ENCODE results near the gene COX7A2L. TPM values are rescaled to one million over a fixed set of nuclear protein-coding genes. Genes with fewer than 3 reads are reported as not detected.
"Not testable (repeated sequence)": the region's sequence is repeated elsewhere in the genome, so short reads cannot be mapped to it uniquely, and the experiment has no call there.

The COX7A2L gene, protein sequence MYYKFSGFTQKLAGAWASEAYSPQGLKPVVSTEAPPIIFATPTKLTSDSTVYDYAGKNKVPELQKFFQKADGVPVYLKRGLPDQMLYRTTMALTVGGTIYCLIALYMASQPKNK
- total RNA-seq = 100 to 1,000 TPM; 136 TPM
- polyA plus RNA-seq (ENCODE audit: insufficient read length in 2 of 2) = 100 to 1,000 TPM; 161 to 178 TPM
- long read RNA-seq, donor 1, transcript COX7A2L-201 (3 exons, 1,112 nt) = major isoform, 150 of 208 reads
- long read RNA-seq, donor 1, partial matches to known transcripts = 43 of 208 reads
- long read RNA-seq, donor 1, other reads (novel, unspliced or antisense) = 10 of 208 reads
- long read RNA-seq, donor 2, transcript COX7A2L-201 (3 exons, 1,112 nt) = major isoform, 39 of 57 reads
- long read RNA-seq, donor 2, partial matches to known transcripts = 7 of 57 reads
- long read RNA-seq, donor 2, other reads (novel, unspliced or antisense) = 7 of 57 reads
- long read RNA-seq, donor 3, transcript COX7A2L-201 (3 exons, 1,112 nt) = major isoform, 70 of 87 reads
- long read RNA-seq, donor 3, partial matches to known transcripts = 5 of 87 reads
- long read RNA-seq, donor 3, other reads (novel, unspliced or antisense) = 11 of 87 reads
- long read RNA-seq, donor 4, transcript COX7A2L-204 (2 exons, 540 nt) = minor isoform, 6 of 313 reads
- long read RNA-seq, donor 4, transcript COX7A2L-201 (3 exons, 1,112 nt) = major isoform, 215 of 313 reads
- long read RNA-seq, donor 4, partial matches to known transcripts = 66 of 313 reads
- long read RNA-seq, donor 4, other reads (novel, unspliced or antisense) = 26 of 313 reads

DNA sequence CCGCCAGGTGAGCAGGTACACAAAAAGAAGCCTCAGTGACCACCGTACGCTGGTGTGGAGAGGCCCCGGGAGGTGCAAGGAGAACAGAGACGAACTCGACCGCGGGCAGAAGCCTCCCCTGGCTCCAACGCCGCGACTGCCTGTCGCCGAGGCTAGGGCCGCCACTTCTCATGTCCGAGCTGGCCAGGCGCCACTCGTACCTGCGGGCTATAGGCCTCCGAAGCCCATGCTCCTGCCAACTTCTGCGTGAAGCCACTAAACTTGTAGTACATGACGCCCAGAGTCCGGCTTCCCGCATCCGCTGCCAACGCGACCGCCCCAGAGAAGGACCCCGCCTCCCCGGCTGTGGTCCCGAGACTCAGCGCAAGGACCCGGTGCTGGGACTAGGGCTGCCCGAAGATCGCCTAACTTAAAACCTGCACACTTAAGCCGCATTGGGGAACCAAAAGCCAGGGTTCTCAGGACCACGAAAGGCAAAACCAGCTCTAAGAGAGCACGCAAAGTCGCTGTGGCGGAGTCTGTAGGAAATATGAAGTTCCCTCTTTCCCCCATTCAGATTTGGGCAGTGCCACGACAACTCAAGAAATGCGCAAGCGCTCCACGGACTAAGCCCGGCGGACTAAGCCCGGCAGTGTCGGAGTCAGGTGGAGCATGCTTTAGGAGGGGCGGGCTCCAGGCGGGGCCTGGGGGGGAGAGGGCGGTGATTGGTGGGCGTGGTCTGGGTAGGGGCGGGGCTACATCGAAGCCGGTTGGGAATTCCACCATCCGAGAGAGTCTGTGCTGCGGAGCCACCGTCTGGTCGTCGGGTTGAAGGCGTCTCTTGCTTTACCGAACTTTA is at the start of gene COX7A2L:
TSS of gene COX7A2L (minus strand) at position 328 of the 838 bp plus-strand sequence. CDS start at position 272, 56 bp downstream.
- DNase-seq (ENCODE audit: low read depth in 4 of 6, low spot score in 6 of 6) = peak; percentile 92 to 99 (median 98)
- peak within 1 kb of the TSS; percentile 97 for H3K4me3 ChIP-seq (ENCODE audit: low read depth, low read length)
- no peaks in the 10 kb centered on the region for H3K9me3 ChIP-seq (ENCODE audit: control insufficient read depth, insufficient read depth, low read length)
- peaks cover 7% of the 10 kb centered on the region for H3K4me1 ChIP-seq (ENCODE audit: control insufficient read depth, insufficient read depth, low read length)
- H3K27ac ChIP-seq (ENCODE audit: low read depth, low read length) = peak within 1 kb of the TSS; percentile 96
- no peaks in the 10 kb centered on the region for H3K36me3 ChIP-seq (ENCODE audit: control insufficient read depth, insufficient read depth, low read length)
- 0% methylated on average over 60 of the region's 61 CpGs for WGBS (ENCODE audit: insufficient coverage)
- no peaks in the 10 kb centered on the region for H3K27me3 ChIP-seq (ENCODE audit: control insufficient read depth, insufficient read depth, low read length)

DNA sequence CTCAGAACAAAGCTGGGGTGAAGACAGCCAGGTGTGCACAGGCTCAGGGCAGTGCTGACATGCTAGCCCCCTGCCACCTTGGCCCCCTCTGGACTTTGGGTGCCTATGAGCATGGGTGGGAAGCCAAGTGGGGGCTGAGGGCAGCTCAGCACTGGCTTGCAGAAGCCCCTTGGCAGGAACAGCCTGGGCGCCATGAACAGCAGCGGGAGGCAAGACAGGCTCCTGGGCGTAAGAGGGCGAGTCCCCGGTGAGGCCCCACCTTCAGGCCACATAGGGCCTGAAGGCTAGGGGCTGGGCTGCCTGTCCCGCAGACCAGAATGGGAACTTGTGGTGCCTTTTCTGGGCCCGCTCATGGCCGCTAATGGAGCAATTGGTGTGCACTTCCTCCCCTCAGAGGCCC is 47.0 kb upstream of the COX7A2L start:
- WGBS (ENCODE audit: insufficient coverage) = 96% methylated on average over 8 of the region's 8 CpGs
- no peak for DNase-seq (ENCODE audit: low read depth in 4 of 6, low spot score in 6 of 6)
- Histone ChIP-seq H3K27ac (ENCODE audit: low read depth, low read length) (no peak overlapping the region), H3K36me3 (ENCODE audit: control insufficient read depth, insufficient read depth, low read length) (peaks cover 3% of the 10 kb centered on the region), H3K27me3 (ENCODE audit: control insufficient read depth, insufficient read depth, low read length) (no peaks in the 10 kb centered on the region), H3K4me1 (ENCODE audit: control insufficient read depth, insufficient read depth, low read length) (no peaks in the 10 kb centered on the region), H3K4me3 (ENCODE audit: low read depth, low read length) (no peak overlapping the region), H3K9me3 (ENCODE audit: control insufficient read depth, insufficient read depth, low read length) (peaks cover 2% of the 10 kb centered on the region)

DNA sequence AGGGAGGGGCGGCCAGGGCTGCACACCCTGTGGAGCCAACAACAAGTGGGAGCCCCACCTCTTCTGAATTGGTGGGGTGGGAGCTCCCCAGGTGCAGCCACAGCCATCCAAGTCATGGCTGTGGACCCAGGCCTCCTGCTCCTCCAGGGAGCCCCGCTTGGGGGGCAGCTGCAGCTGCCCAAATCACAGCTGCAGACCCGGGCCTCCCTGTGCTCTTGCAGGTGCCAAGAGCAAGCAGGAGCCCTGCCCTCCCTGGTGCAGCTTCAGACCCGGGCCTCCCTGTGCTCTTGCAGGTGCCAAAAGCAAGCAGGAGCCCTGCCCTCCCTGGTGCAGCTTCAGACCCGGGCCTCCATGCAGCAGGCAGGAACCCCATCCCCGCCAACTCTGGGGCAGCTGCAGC is 46.5 kb upstream of the COX7A2L start:
- peaks cover 2% of the 10 kb centered on the region for H3K9me3 ChIP-seq (ENCODE audit: control insufficient read depth, insufficient read depth, low read length)
- H3K4me1 ChIP-seq (ENCODE audit: control insufficient read depth, insufficient read depth, low read length) = no peaks in the 10 kb centered on the region
- H3K36me3 ChIP-seq (ENCODE audit: control insufficient read depth, insufficient read depth, low read length) = peaks cover 3% of the 10 kb centered on the region
- DNase-seq (ENCODE audit: low read depth in 4 of 6, low spot score in 6 of 6) = no peak
- H3K27me3 ChIP-seq (ENCODE audit: control insufficient read depth, insufficient read depth, low read length) = no peaks in the 10 kb centered on the region
- H3K4me3 ChIP-seq (ENCODE audit: low read depth, low read length) = no peak overlapping the region
- no peak overlapping the region for H3K27ac ChIP-seq (ENCODE audit: low read depth, low read length)
- WGBS (ENCODE audit: insufficient coverage) = 89% methylated on average over 6 of the region's 6 CpGs

DNA sequence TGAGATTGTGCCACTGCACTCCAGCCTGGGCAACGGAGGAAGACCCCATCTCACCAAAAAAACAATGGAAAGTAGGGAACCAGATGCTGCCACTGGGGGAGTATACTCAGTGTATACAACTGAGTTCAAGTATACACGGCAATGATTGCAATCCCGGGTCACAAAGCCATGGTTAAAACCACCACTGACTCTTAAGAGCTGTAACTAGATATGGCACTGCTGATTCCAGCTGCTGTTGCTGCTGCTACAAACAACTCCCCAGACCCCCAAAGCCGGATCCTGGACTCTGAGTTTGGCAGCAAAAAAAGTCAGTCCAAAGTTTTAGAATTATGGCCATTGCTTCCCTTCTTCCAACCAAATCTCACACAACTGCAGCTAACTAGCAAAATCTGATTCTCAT is 43.7 kb upstream of the COX7A2L start:
- WGBS (ENCODE audit: insufficient coverage) = 70% methylated on average over 2 of the region's 4 CpGs
- peaks cover 3% of the 10 kb centered on the region for H3K36me3 ChIP-seq (ENCODE audit: control insufficient read depth, insufficient read depth, low read length)
- peak in 1 of 6 donors; percentile 34 for DNase-seq (ENCODE audit: low read depth in 4 of 6, low spot score in 6 of 6)
- H3K4me3 ChIP-seq (ENCODE audit: low read depth, low read length) = no peak overlapping the region
- H3K27ac ChIP-seq (ENCODE audit: low read depth, low read length) = no peak overlapping the region
- no peaks in the 10 kb centered on the region for H3K27me3 ChIP-seq (ENCODE audit: control insufficient read depth, insufficient read depth, low read length)
- no peaks in the 10 kb centered on the region for H3K4me1 ChIP-seq (ENCODE audit: control insufficient read depth, insufficient read depth, low read length)
- H3K9me3 ChIP-seq (ENCODE audit: control insufficient read depth, insufficient read depth, low read length) = peaks cover 2% of the 10 kb centered on the region

DNA sequence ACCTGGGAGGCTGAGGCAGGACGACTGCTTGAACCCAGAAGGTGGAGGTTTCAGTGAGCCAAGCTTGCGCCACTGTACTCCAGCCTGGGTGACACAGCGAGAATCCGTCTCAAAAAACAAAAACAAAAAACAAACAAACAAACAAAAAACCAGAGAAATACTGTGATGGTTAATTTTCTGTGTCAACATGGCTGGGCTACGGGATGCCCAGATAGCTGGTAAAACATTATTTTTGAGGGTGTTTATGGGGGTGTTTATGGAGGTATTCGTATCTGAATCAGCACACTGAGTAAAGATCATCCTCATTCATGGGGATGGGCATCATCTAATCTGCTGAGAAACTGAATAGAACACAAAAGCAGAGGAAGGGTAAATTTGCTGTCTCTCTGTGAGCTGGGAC is 40.8 kb upstream of the COX7A2L start:
- DNase-seq (ENCODE audit: low read depth in 4 of 6, low spot score in 6 of 6) = no peak
- Histone ChIP-seq H3K27me3 (ENCODE audit: control insufficient read depth, insufficient read depth, low read length) (no peaks in the 10 kb centered on the region), H3K36me3 (ENCODE audit: control insufficient read depth, insufficient read depth, low read length) (no peaks in the 10 kb centered on the region), H3K9me3 (ENCODE audit: control insufficient read depth, insufficient read depth, low read length) (no peaks in the 10 kb centered on the region), H3K4me3 (ENCODE audit: low read depth, low read length) (no peak overlapping the region), H3K4me1 (ENCODE audit: control insufficient read depth, insufficient read depth, low read length) (no peaks in the 10 kb centered on the region), H3K27ac (ENCODE audit: low read depth, low read length) (no peak overlapping the region)
- WGBS (ENCODE audit: insufficient coverage) = 83% methylated on average over 2 of the region's 6 CpGs

DNA sequence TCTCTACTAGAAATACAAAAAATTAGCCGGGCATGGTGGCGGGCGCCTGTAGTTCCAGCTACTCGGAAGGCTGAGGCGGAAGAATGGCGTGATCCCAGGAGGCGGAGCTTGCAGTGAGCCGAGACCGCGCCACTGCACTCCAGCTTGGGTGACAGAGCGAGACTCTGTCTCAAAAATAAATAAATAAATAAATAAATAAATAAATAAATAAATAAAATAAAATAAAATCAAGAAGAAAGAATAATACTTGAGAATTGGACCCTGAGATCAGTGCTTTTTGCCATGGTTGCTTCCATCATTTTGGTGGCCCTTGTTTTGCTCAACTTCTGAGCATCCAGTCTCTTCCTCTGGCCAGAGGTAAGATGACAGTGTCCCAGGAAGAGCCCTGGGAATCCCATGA is 37.0 kb upstream of the COX7A2L start:
- no CpG with 5 or more reads among the region's 11 CpGs for WGBS (ENCODE audit: insufficient coverage)

DNA sequence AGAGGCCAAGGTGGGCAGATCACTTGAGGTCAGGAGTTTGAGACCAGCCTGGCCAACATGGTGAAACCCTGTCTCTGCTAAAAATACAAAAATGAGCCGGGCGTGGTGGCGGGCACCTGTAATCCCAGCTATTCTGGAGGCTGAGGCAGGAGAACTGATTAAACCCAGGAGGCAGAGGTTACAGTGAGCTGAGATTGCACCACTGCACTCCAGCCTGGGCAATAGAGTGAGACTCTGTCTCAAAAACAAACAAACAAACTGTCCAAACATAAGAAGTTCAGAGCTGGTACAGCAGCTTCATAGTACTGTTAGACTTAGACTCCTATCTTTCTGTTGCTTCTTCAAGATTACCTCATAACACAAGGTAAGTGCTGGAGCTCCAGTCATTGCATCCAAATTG is 32.3 kb upstream of the COX7A2L start:
- DNase-seq (ENCODE audit: low read depth in 4 of 6, low spot score in 6 of 6); H3K27ac ChIP-seq (ENCODE audit: low read depth, low read length); H3K27me3 ChIP-seq (ENCODE audit: control insufficient read depth, insufficient read depth, low read length); H3K36me3 ChIP-seq (ENCODE audit: control insufficient read depth, insufficient read depth, low read length); H3K4me1 ChIP-seq (ENCODE audit: control insufficient read depth, insufficient read depth, low read length); H3K4me3 ChIP-seq (ENCODE audit: low read depth, low read length); H3K9me3 ChIP-seq (ENCODE audit: control insufficient read depth, insufficient read depth, low read length): not testable (repeated sequence)
- 100% methylated on average over 1 of the region's 3 CpGs for WGBS (ENCODE audit: insufficient coverage)

More for the DNA sequence above, 37.0 kb upstream of the COX7A2L start:
- H3K4me3 ChIP-seq (ENCODE audit: low read depth, low read length); H3K4me1 ChIP-seq (ENCODE audit: control insufficient read depth, insufficient read depth, low read length); H3K27ac ChIP-seq (ENCODE audit: low read depth, low read length); H3K36me3 ChIP-seq (ENCODE audit: control insufficient read depth, insufficient read depth, low read length); DNase-seq (ENCODE audit: low read depth in 4 of 6, low spot score in 6 of 6); H3K9me3 ChIP-seq (ENCODE audit: control insufficient read depth, insufficient read depth, low read length); H3K27me3 ChIP-seq (ENCODE audit: control insufficient read depth, insufficient read depth, low read length): not testable (repeated sequence)

DNA sequence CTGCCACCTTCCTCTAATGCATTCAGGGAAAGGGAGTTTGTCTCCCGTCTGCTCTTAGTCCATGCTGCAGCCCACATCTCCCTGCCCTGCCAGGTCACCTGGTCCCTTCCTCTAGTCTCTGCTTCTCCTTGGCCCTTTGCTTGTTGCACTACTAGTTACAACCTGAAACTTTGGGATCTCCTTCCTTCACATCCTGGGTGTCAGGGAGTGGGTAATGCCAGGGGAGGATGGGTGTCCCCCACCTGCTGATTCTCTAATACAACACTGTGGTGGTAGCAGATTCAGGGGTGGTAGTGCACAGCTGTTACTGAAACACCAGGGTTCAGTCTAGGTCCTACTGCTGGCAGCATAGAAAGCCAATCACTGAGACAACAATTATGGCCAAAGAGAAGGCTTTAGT is 31.2 kb upstream of the COX7A2L start:
- no peaks in the 10 kb centered on the region for H3K36me3 ChIP-seq (ENCODE audit: control insufficient read depth, insufficient read depth, low read length)
- WGBS (ENCODE audit: insufficient coverage) = no CpG with 5 or more reads among the region's 1 CpG
- no peaks in the 10 kb centered on the region for H3K27me3 ChIP-seq (ENCODE audit: control insufficient read depth, insufficient read depth, low read length)
- DNase-seq (ENCODE audit: low read depth in 4 of 6, low spot score in 6 of 6) = no peak
- H3K4me1 ChIP-seq (ENCODE audit: control insufficient read depth, insufficient read depth, low read length) = no peaks in the 10 kb centered on the region
- H3K27ac ChIP-seq (ENCODE audit: low read depth, low read length) = no peak overlapping the region
- H3K9me3 ChIP-seq (ENCODE audit: control insufficient read depth, insufficient read depth, low read length) = no peaks in the 10 kb centered on the region
- H3K4me3 ChIP-seq (ENCODE audit: low read depth, low read length) = no peak overlapping the region

DNA sequence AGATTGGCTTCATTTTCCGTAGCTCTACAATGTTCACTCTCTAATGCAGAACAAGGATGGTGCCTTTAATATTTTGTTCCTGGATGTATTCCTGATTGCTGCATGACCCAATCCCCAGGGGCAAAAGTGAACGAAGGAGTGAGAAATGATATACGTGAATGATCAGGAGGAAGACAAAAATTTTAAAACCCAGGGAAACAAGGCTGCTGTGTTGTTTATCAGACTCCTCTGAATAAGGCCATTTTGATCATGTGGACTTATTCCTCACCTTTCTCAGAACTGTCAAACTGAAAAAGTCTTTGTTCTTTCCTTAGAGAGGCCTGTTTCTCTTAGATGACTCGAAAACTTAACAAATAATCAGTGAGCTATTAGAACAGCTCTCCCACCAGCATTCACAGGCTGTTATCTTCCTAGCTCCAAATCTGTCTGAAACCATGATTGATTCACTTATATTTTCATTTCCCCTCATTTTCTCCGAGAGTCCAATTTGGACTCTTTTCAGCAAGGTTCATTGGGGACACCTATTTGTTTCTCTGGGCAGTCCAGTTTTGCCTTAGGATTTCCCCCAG is 29.5 kb upstream of the COX7A2L start:
- H3K4me1 ChIP-seq (ENCODE audit: control insufficient read depth, insufficient read depth, low read length) = no peaks in the 10 kb centered on the region
- peak in 1 of 6 donors; percentile 14 for DNase-seq (ENCODE audit: low read depth in 4 of 6, low spot score in 6 of 6)
- 76% methylated on average over 3 of the region's 5 CpGs for WGBS (ENCODE audit: insufficient coverage)
- H3K36me3 ChIP-seq (ENCODE audit: control insufficient read depth, insufficient read depth, low read length) = no peaks in the 10 kb centered on the region
- no peak overlapping the region for H3K4me3 ChIP-seq (ENCODE audit: low read depth, low read length)
- H3K27me3 ChIP-seq (ENCODE audit: control insufficient read depth, insufficient read depth, low read length) = no peaks in the 10 kb centered on the region
- H3K27ac ChIP-seq (ENCODE audit: low read depth, low read length) = no peak overlapping the region
- no peaks in the 10 kb centered on the region for H3K9me3 ChIP-seq (ENCODE audit: control insufficient read depth, insufficient read depth, low read length)
